Measurements from ENCODE around the gene ROBO4. TPM values are rescaled to one million over a fixed set of nuclear protein-coding genes. Genes with fewer than 3 reads are reported as not detected.

Gene ROBO4
- total RNA-seq, 2 donors from 2014 or later: 8.5 to 18.8 TPM

GRCh38 chr11:124890151-124890550, 7.5 kb downstream of the ROBO4 start:
- Histone ChIP-seq H3K9me3 (no peaks in the 10 kb centered on the region), H3K27me3 (replicated peaks; ENCODE audit: insufficient read depth) (no peaks in the 10 kb centered on the region), H3K4me3 (no peak overlapping the region), H3K27ac (no peak overlapping the region), H3K4me1 (ENCODE audit: control insufficient read depth in 1 of 2, low read depth in 2 of 2) (no peaks in the 10 kb centered on the region), H3K36me3 (no peaks in the 10 kb centered on the region)
- TF ChIP-seq CTCF (IDR thresholded peaks at IDR 0.05): no peak
- ATAC-seq (ENCODE audit: insufficient number of reproducible peaks, low FRiP score, low read depth) (no peak), DNase-seq (ENCODE audit: low spot score) (no peak)

GRCh38 chr11:124889191-124890091, 8.2 kb downstream of the ROBO4 start:
- Histone ChIP-seq H3K27ac (no peak overlapping the region), H3K4me1 (ENCODE audit: control insufficient read depth in 1 of 2, low read depth in 2 of 2) (no peaks in the 10 kb centered on the region), H3K9me3 (no peaks in the 10 kb centered on the region), H3K4me3 (no peak overlapping the region), H3K36me3 (no peaks in the 10 kb centered on the region), H3K27me3 (replicated peaks; ENCODE audit: insufficient read depth) (no peaks in the 10 kb centered on the region)
- no peak for ATAC-seq (ENCODE audit: insufficient number of reproducible peaks, low FRiP score, low read depth)
- DNase-seq (ENCODE audit: low spot score): no peak
- TF ChIP-seq CTCF (IDR thresholded peaks at IDR 0.05): no peak

- no peaks in the 10 kb centered on the region for H3K27me3 ChIP-seq (replicated peaks; ENCODE audit: insufficient read depth)
- no peaks in the 10 kb centered on the region for H3K36me3 ChIP-seq
- no peak overlapping the region for H3K4me3 ChIP-seq
- no peaks in the 10 kb centered on the region for H3K4me1 ChIP-seq (ENCODE audit: control insufficient read depth in 1 of 2, low read depth in 2 of 2)
- H3K9me3 ChIP-seq: no peaks in the 10 kb centered on the region
- ATAC-seq (ENCODE audit: insufficient number of reproducible peaks, low FRiP score, low read depth) (no peak), DNase-seq (ENCODE audit: low spot score) (no peak)
- TF ChIP-seq CTCF (IDR thresholded peaks at IDR 0.05): no peak
- H3K27ac ChIP-seq: no peak overlapping the region
Measured at GRCh38 chr11:124887667-124888013, 10.0 kb downstream of the ROBO4 start.

DNA sequence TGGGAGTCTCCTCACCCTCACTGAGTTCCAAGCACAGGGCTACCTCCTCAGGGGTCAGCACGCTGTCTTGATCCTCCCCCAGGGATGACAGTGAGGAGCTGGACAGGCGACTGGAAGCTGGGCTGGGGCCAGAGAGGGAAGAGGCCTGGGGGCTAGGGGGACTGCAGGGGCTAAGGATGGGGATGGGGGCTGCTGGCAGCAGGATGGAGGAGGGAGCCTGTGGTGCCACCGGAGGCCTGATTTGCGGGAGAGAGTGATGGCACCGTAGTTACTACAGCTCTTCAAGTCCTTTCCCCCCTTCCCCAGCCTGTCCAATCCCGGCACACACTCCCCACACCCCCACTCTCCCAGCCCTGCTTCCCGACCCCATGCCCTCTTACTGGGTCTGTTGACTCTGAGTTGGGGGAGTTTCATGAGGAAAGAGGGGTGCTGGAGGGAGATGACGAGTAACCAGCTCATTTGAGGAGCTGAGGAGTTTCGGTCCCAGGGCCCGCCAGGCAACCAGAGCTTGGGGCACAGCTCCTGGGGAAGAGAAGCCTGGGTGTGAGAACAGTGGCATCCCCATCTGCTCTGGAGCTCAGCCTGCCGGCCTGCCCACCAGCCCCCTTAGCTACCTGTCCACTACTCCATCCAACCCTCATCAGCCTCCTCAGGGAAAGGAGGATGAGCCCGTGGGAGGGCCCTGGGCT, 10.5 kb downstream of the ROBO4 start:
- Histone ChIP-seq H3K9me3 (no peaks in the 10 kb centered on the region), H3K36me3 (no peaks in the 10 kb centered on the region), H3K4me3 (no peak overlapping the region), H3K4me1 (ENCODE audit: control insufficient read depth in 1 of 2, low read depth in 2 of 2) (no peaks in the 10 kb centered on the region), H3K27ac (no peak overlapping the region), H3K27me3 (replicated peaks; ENCODE audit: insufficient read depth) (no peaks in the 10 kb centered on the region)
- TF ChIP-seq CTCF (IDR thresholded peaks at IDR 0.05): no peak
- no peak for DNase-seq (ENCODE audit: low spot score)
- ATAC-seq (ENCODE audit: insufficient number of reproducible peaks, low FRiP score, low read depth): no peak

DNA sequence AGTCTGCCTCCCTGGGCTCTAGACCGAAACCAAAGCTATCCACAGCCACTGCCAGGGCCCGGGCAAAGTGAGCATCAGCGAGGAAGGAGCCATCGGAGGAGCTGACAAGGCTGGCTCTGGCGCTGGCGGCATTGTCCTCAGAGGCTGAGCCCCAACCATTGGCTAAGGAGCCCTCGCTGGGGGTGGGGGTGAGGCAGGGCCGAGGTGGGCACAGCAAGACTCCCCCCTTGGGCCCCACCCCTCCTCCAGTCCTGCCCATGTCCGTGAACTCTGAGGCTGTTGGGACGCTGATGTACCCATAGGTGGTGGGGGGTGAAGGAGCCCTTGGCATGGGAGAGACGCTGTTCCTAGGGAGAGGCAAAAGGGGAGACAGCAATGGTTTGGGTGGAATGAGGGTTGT, 11.2 kb downstream of the ROBO4 start:
- H3K27ac ChIP-seq: no peak overlapping the region
- DNase-seq (ENCODE audit: low spot score) (no peak), ATAC-seq (ENCODE audit: insufficient number of reproducible peaks, low FRiP score, low read depth) (no peak)
- no peaks in the 10 kb centered on the region for H3K9me3 ChIP-seq
- no peaks in the 10 kb centered on the region for H3K4me1 ChIP-seq (ENCODE audit: control insufficient read depth in 1 of 2, low read depth in 2 of 2)
- H3K4me3 ChIP-seq: no peak overlapping the region
- H3K27me3 ChIP-seq (replicated peaks; ENCODE audit: insufficient read depth): no peaks in the 10 kb centered on the region
- no peak for TF ChIP-seq CTCF (IDR thresholded peaks at IDR 0.05)
- H3K36me3 ChIP-seq: no peaks in the 10 kb centered on the region

Measured in thoracic aorta (tissue), 2 donors.